ENCODE results near the gene MMP21. TPM values are rescaled to one million over a fixed set of nuclear protein-coding genes. Genes with fewer than 3 reads are reported as not detected.

The MMP21 gene
- total RNA-seq, 1 donor from 2014 or later, result 0.08 TPM

DNA sequence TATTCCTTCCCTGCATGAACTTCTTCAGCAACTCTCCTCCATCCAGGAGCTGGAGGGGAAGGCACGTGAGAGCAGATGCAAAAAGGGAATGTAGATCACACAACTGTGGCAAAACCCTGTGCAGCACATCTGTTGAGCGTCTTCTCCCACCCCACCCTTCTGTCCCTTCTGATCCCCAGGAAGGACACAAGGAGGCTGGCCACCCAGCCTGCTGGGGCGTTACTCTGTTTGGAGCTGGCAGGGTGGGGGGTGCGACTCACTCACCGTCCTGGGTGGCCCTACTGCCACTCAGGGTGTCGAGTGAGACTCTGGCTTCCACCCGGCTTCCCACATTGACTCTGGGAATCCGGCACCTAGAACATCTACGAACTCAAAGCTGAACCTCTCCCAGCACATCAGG lies 10.2 kb upstream of the MMP21 start:
- no peak for DNase-seq (ENCODE audit: low read depth)
- Histone ChIP-seq H3K36me3 (ENCODE audit: control insufficient read depth, insufficient read depth, low read length) (no peaks in the 10 kb centered on the region), H3K27me3 (ENCODE audit: control insufficient read depth, insufficient read depth, low read length) (no peaks in the 10 kb centered on the region), H3K4me3 (ENCODE audit: low read depth, low read length) (no peak overlapping the region)
- TF ChIP-seq, protein P1, sequence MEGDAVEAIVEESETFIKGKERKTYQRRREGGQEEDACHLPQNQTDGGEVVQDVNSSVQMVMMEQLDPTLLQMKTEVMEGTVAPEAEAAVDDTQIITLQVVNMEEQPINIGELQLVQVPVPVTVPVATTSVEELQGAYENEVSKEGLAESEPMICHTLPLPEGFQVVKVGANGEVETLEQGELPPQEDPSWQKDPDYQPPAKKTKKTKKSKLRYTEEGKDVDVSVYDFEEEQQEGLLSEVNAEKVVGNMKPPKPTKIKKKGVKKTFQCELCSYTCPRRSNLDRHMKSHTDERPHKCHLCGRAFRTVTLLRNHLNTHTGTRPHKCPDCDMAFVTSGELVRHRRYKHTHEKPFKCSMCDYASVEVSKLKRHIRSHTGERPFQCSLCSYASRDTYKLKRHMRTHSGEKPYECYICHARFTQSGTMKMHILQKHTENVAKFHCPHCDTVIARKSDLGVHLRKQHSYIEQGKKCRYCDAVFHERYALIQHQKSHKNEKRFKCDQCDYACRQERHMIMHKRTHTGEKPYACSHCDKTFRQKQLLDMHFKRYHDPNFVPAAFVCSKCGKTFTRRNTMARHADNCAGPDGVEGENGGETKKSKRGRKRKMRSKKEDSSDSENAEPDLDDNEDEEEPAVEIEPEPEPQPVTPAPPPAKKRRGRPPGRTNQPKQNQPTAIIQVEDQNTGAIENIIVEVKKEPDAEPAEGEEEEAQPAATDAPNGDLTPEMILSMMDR (IDR thresholded peaks at IDR 0.05; ENCODE audit: insufficient read depth, low read length, poor library complexity, severe bottlenecking), result no peak

DNA sequence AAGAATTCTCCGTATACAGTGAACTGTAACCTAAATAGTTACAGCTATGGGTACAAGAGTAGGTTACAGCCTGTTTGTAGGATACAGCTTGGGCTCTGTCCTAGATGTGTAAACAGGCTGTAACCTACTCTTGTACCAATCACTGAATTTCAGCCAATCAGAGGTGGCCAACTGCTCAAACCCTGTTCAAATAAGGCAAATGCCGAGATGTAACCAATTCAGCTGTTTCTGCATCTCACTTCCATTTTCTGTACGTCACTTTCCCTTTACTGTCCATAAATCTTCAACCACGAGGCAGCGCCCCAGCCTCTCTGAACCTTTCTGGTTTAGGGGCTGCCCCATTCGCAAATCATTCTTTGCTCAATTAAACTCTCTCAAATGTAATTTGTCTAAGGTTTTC lies 8.3 kb upstream of the MMP21 start:
- Histone ChIP-seq H3K4me3 (ENCODE audit: low read depth, low read length) (no peak overlapping the region), H3K36me3 (ENCODE audit: control insufficient read depth, insufficient read depth, low read length) (no peaks in the 10 kb centered on the region), H3K27me3 (ENCODE audit: control insufficient read depth, insufficient read depth, low read length) (no peaks in the 10 kb centered on the region)
- TF ChIP-seq, protein P1 (IDR thresholded peaks at IDR 0.05; ENCODE audit: insufficient read depth, low read length, poor library complexity, severe bottlenecking), result no peak
- no peak for DNase-seq (ENCODE audit: low read depth)

DNA sequence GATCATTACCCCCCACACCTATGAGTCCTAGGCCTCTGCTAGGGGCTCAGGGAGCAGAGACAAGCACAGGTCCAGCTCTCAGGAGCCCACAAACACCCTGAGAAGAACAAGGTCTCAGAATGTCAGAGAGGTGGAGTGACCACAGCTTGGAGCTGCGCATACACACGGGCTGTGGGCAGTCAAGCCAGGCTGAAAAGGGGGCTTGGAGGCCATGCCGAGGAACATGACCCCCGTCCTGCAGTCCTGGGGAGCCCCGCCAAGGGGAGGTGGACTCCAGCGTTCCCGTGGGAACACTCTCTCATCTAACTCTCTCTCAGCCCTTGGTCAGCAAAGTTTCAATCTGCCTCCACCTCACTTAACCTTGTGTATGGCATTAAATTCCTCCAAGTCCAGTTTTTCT lies 7.8 kb upstream of the MMP21 start:
- Histone ChIP-seq H3K27me3 (ENCODE audit: control insufficient read depth, insufficient read depth, low read length) (no peaks in the 10 kb centered on the region), H3K36me3 (ENCODE audit: control insufficient read depth, insufficient read depth, low read length) (no peaks in the 10 kb centered on the region), H3K4me3 (ENCODE audit: low read depth, low read length) (no peak overlapping the region)
- DNase-seq (ENCODE audit: low read depth), result no peak
- TF ChIP-seq, protein P1 (IDR thresholded peaks at IDR 0.05; ENCODE audit: insufficient read depth, low read length, poor library complexity, severe bottlenecking), result no peak

DNA sequence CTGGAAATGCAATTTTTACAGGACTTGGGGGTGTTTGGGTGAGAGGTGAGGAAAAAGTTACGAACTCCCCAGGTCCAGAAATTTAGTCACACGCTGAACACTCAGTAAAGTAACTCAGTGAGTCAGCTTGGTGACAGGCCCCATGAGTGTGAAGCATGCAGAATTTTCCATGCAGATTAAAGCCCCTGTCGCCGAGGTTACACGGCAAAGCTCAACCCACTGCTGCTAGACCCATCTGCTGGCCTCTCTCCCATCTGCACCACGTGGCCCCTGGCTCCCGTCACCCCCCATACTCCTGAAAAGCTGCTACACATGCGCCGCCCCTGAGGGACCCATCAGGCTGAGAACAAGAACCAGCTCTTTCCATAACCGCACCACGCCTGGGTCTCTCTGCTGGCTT lies 7.0 kb upstream of the MMP21 start:
- Histone ChIP-seq H3K27me3 (ENCODE audit: control insufficient read depth, insufficient read depth, low read length) (peaks cover 5% of the 10 kb centered on the region), H3K36me3 (ENCODE audit: control insufficient read depth, insufficient read depth, low read length) (no peaks in the 10 kb centered on the region), H3K4me3 (ENCODE audit: low read depth, low read length) (no peak overlapping the region)
- TF ChIP-seq, protein P1 (IDR thresholded peaks at IDR 0.05; ENCODE audit: insufficient read depth, low read length, poor library complexity, severe bottlenecking), result no peak
- no peak for DNase-seq (ENCODE audit: low read depth)

DNA sequence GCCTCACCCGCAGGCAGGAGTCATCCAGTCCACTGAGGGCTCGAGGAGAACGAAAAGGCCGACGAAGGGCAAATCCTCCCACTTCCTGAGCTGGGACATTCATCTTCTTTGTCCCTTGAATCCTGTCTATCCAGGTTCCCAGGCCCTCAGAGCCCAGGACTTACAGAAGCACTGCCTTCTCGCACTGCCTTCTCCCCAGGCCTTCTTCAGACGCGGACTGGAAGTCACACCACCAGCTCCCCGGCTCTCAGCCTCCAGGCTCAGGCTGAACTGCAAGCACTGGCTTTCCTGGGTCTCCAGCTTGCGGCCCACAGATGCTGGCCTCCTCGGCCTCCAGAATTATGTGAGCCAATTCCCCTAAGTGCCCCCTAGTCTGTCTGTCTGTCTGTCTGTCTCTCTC lies 6.4 kb upstream of the MMP21 start:
- no peak for DNase-seq (ENCODE audit: low read depth)
- TF ChIP-seq, protein P1 (IDR thresholded peaks at IDR 0.05; ENCODE audit: insufficient read depth, low read length, poor library complexity, severe bottlenecking), result no peak

DNA sequence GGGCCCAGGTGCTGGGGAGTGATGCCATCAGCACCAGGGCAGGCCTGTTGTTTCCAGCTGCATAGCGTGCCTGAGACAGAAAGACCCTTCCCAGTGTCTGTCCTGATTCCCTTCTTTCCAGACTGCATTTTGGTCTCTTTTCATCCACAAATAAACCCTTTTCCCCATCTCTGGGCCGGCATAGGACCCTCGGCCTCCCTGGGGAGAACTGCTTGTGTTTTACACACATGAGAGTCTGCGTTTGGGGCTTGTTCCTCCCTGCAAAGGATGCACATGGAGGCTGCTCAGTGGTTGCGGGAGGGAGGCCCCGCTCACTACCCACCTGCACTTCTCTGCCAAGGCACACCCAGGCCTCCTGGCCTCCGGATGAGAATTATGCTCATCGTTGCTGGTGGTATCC lies 5.8 kb upstream of the MMP21 start:
- no peak for DNase-seq (ENCODE audit: low read depth)
- TF ChIP-seq, protein P1 (IDR thresholded peaks at IDR 0.05; ENCODE audit: insufficient read depth, low read length, poor library complexity, severe bottlenecking), result no peak
- Histone ChIP-seq H3K27me3 (ENCODE audit: control insufficient read depth, insufficient read depth, low read length) (peaks cover 12% of the 10 kb centered on the region), H3K4me3 (ENCODE audit: low read depth, low read length) (no peak overlapping the region), H3K36me3 (ENCODE audit: control insufficient read depth, insufficient read depth, low read length) (no peaks in the 10 kb centered on the region)

More for the DNA sequence above, 6.4 kb upstream of the MMP21 start:
- Histone ChIP-seq H3K36me3 (ENCODE audit: control insufficient read depth, insufficient read depth, low read length) (no peaks in the 10 kb centered on the region), H3K4me3 (ENCODE audit: low read depth, low read length) (no peak overlapping the region), H3K27me3 (ENCODE audit: control insufficient read depth, insufficient read depth, low read length) (peaks cover 11% of the 10 kb centered on the region)

Data from kidney epithelial cell (primary cell).